SK-N-MC (cell line): Measurements from ENCODE around the gene KLHL1.

ENCODE experiments used
- EZH2 ChIP-seq: fragments of 200-600 bp; sonication (generic); IDR thresholded peaks from one replicate; pipeline ENCODE4 v1.6.1; 2017; ENCODE audit warnings: antibody characterized with exemption
- POLR2AphosphoS5 ChIP-seq: IDR thresholded peaks from 2 replicates; pipeline ENCODE4 v1.6.1; 2012; ENCODE audit warnings: mild to moderate bottlenecking, low read depth, low read length, borderline replicate concordance

GRCh38 chr13:69856331-69856730 is 251.9 kb downstream of the KLHL1 start:
- TF ChIP-seq POLR2AphosphoS5 = no peak
- no peak for TF ChIP-seq EZH2
